Liver (tissue), 9 donors: ENCODE results near the gene SLC13A1. TPM values are rescaled to one million over a fixed set of nuclear protein-coding genes. Genes with fewer than 3 reads are reported as not detected.

Experiments
- DNase-seq: peaks from one replicate; pipeline ENCODE4 v3.0.0-alpha.2; 2017; ENCODE audit warnings: low spot score
- H3K27ac ChIP-seq, 2 donors: one replicate each; pipeline ENCODE4 v1.7.0; 2013; ENCODE audit warnings: inconsistent platforms in 2 of 2, low read length in 2 of 2, control low read depth in 1 of 2, low read depth in 1 of 2, mild to moderate bottlenecking in 1 of 2
- H3K27me3 ChIP-seq, 4 donors: one replicate each; pipeline versions ENCODE4 v1.6.1 to v1.7.0; 2013; ENCODE audit warnings: low read length in 3 of 4, inconsistent platforms in 1 of 4, mild to moderate bottlenecking in 1 of 4, moderate library complexity in 1 of 4; ENCODE audit not compliant: control insufficient read depth in 4 of 4, insufficient read depth in 4 of 4
- H3K36me3 ChIP-seq, 4 donors: one replicate each; pipeline versions ENCODE4 v1.6.1 to v1.7.0; 2013; ENCODE audit warnings: low read length in 3 of 4, mild to moderate bottlenecking in 3 of 4, low read depth in 1 of 4, moderate library complexity in 1 of 4; ENCODE audit not compliant: control insufficient read depth in 4 of 4, insufficient read depth in 3 of 4
- H3K4me1 ChIP-seq, 4 donors: one replicate each; pipeline versions ENCODE4 v1.6.1 to v1.7.0; 2013; ENCODE audit warnings: low read length in 3 of 4, mild to moderate bottlenecking in 3 of 4, moderate library complexity in 1 of 4; ENCODE audit not compliant: control insufficient read depth in 4 of 4, insufficient read depth in 4 of 4
- H3K4me3 ChIP-seq, 3 donors: one replicate each; pipeline versions ENCODE4 v1.6.1 to v1.7.0; 2013; ENCODE audit warnings: low read length in 3 of 3, control low read depth in 1 of 3, low read depth in 1 of 3, mild to moderate bottlenecking in 1 of 3
- H3K9ac ChIP-seq, 2 donors: one replicate each; pipeline ENCODE4 v1.7.0; 2013; ENCODE audit warnings: low read length in 2 of 2, mild to moderate bottlenecking in 2 of 2, moderate library complexity in 2 of 2, control low read depth in 1 of 2, low read depth in 1 of 2
- H3K9me3 ChIP-seq, 4 donors: one replicate each; pipeline versions ENCODE4 v1.6.1 to v1.7.0; 2013; ENCODE audit warnings: low read length in 3 of 4; ENCODE audit not compliant: control insufficient read depth in 4 of 4
- CTCF ChIP-seq: fragments of 150-350 bp; IDR thresholded peaks from 2 replicates; pipeline ENCODE4 v1.5.1; 2017; ENCODE audit warnings: improper control_type of control experiment, low read depth, low read length; ENCODE audit not compliant: missing input control
- EGR1 ChIP-seq, 2 donors: IDR thresholded peaks; 2 replicates each; pipeline ENCODE4 v1.6.1; 2016 to 2018; ENCODE audit warnings: antibody characterized with exemption in 2 of 2, low read depth in 2 of 2
- FOXA1 ChIP-seq: IDR thresholded peaks from 2 replicates; pipeline ENCODE4 v1.6.1; 2016; ENCODE audit warnings: antibody characterized with exemption
- FOXA2 ChIP-seq: IDR thresholded peaks from 2 replicates; pipeline ENCODE4 v1.6.1; 2016; ENCODE audit warnings: antibody characterized with exemption
- GABPA ChIP-seq, 2 donors: IDR thresholded peaks in 1 of 2; conservative IDR thresholded peaks in 1 of 2; 2 replicates each; pipeline ENCODE4 v1.6.1; 2016; ENCODE audit warnings: antibody characterized with exemption in 2 of 2, mild to moderate bottlenecking in 1 of 2, moderate library complexity in 1 of 2
- HNF4A ChIP-seq, 2 donors: conservative IDR thresholded peaks; 2 replicates each; pipeline ENCODE4 v1.6.1; 2016; ENCODE audit warnings: antibody characterized with exemption in 2 of 2, mild to moderate bottlenecking in 2 of 2
- HNF4G ChIP-seq: IDR thresholded peaks from 2 replicates; pipeline ENCODE4 v1.6.1; 2016; ENCODE audit warnings: antibody characterized with exemption
- JUND ChIP-seq, 2 donors: IDR thresholded peaks; 2 replicates each; pipeline ENCODE4 v1.6.1; 2016; ENCODE audit warnings: antibody characterized with exemption in 2 of 2
- NR2F2 ChIP-seq: IDR thresholded peaks from 2 replicates; pipeline ENCODE4 v1.6.1; 2016; ENCODE audit warnings: antibody characterized with exemption
- RAD21 ChIP-seq, 2 donors: IDR thresholded peaks; 2 replicates each; pipeline ENCODE4 v1.6.1; 2016; ENCODE audit warnings: antibody characterized with exemption in 2 of 2, mild to moderate bottlenecking in 2 of 2
- REST ChIP-seq: IDR thresholded peaks from 2 replicates; pipeline ENCODE4 v1.6.1; 2016; ENCODE audit warnings: antibody characterized with exemption, mild to moderate bottlenecking
- RXRA ChIP-seq, 2 donors: IDR thresholded peaks; 2 replicates each; pipeline ENCODE4 v1.6.1; 2017 to 2018; ENCODE audit warnings: antibody characterized with exemption in 2 of 2, mild to moderate bottlenecking in 1 of 2
- SP1 ChIP-seq: IDR thresholded peaks from 2 replicates; pipeline ENCODE4 v1.6.1; 2018; ENCODE audit warnings: antibody characterized with exemption, mild to moderate bottlenecking
- TAF1 ChIP-seq: conservative IDR thresholded peaks from 2 replicates; pipeline ENCODE4 v1.6.1; 2016; ENCODE audit warnings: antibody characterized with exemption, mild to moderate bottlenecking
- YY1 ChIP-seq: IDR thresholded peaks from 2 replicates; pipeline ENCODE4 v1.6.1; 2016; ENCODE audit warnings: antibody characterized with exemption, mild to moderate bottlenecking
- ZBTB33 ChIP-seq: IDR thresholded peaks from 2 replicates; pipeline ENCODE4 v1.6.1; 2016; ENCODE audit warnings: antibody characterized with exemption
- WGBS: extraction: QIAGEN DNeasy Blood & Tissue Kit; methylation state at CpG from one replicate; pipeline ENCODE4 v1.1.7; 2013; 5-methylcytosine and 5-hydroxymethylcytosine counted together
- polyA plus RNA-seq, 2 donors: library from polyadenylated mRNA; stranded (reverse) in 1 of 2; unstranded in 1 of 2; fragments of 200-250 nt in 1 of 2; fragments of >200 nt in 1 of 2; fragmentation: Nextera tagmentation in 1 of 2; extraction: Ambion mirVana in 1 of 2; gene quantifications; one replicate each; pipeline versions ENCODE4 v1.2.1 to v1.2.3, GENCODE V29; 2013 to 2015
- total RNA-seq, 2 donors: library from RNA; depleted of rRNA; stranded (reverse); fragments of >200 nt; gene quantifications; one replicate each; pipeline ENCODE4 v1.2.3, GENCODE V29; 2014
- TF ChIP-seq, protein P1 (sequence below): IDR thresholded peaks from 2 replicates; pipeline ENCODE4 v1.6.1; 2016; ENCODE audit warnings: antibody characterized with exemption
- TF ChIP-seq, protein P2 (sequence below): IDR thresholded peaks from 2 replicates; pipeline ENCODE4 v1.6.1; 2016; ENCODE audit warnings: antibody characterized with exemption
- donor health status: healthy.
- donor health status: healthy.
- donor health status: healthy.
- donor health status: healthy.
- donor health status: healthy.

Gene SLC13A1
- total and polyA plus RNA-seq, 4 donors, result not detected

DNA sequence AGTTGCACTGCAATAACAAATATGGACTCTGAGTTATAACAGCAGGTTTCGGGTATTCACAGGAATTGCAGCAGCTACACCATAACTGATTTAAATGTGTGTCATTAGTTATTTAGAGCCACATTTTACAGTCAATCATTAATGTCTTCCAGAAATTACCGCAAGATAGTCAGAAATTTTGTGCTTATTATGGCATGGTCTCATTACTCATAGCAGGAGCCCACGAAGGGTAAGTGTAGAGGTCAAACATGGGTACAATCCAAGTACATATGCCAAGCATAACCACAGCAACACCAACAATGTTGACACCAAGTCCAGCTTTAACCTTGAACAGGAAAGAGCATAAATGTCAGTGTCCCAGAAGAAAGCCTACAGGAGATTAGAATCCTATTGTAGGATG lies 84.4 kb downstream of the SLC13A1 start:
- H3K27ac ChIP-seq, result no peak overlapping the region
- no peak for TF ChIP-seq HNF4G
- no peak for TF ChIP-seq NR2F2
- TF ChIP-seq TAF1, result no peak
- TF ChIP-seq REST, result no peak
- TF ChIP-seq, protein P1, sequence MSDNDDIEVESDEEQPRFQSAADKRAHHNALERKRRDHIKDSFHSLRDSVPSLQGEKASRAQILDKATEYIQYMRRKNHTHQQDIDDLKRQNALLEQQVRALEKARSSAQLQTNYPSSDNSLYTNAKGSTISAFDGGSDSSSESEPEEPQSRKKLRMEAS, result no peak
- TF ChIP-seq EGR1 (IDR thresholded peaks at IDR 0.05; ENCODE audit: low read depth in 2 of 2), result no peak
- no peak for TF ChIP-seq JUND (IDR thresholded peaks at IDR 0.05)
- no peak for TF ChIP-seq YY1
- TF ChIP-seq HNF4A (conservative IDR thresholded peaks at IDR 0.05), result no peak
- TF ChIP-seq, protein P2, sequence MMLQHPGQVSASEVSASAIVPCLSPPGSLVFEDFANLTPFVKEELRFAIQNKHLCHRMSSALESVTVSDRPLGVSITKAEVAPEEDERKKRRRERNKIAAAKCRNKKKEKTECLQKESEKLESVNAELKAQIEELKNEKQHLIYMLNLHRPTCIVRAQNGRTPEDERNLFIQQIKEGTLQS, result no peak
- TF ChIP-seq SP1, result no peak
- TF ChIP-seq GABPA (IDR thresholded peaks at IDR 0.05 in 1 of 2, conservative IDR thresholded peaks at IDR 0.05 in 1 of 2), result no peak
- no peak for TF ChIP-seq FOXA2
- TF ChIP-seq CTCF, result no peak
- no peak for TF ChIP-seq RXRA (IDR thresholded peaks at IDR 0.05)
- no peak for TF ChIP-seq FOXA1
- no peak for TF ChIP-seq RAD21 (IDR thresholded peaks at IDR 0.05)
- TF ChIP-seq ZBTB33, result no peak
- no peak for DNase-seq
- H3K4me1 ChIP-seq, result no peaks in the 10 kb centered on the region
- no peak overlapping the region for H3K4me3 ChIP-seq
- no peaks in the 10 kb centered on the region for H3K9me3 ChIP-seq
- WGBS, result 85% methylated on average over 3 of the region's 3 CpGs
- no peaks in the 10 kb centered on the region for H3K27me3 ChIP-seq
- H3K36me3 ChIP-seq, result no peaks in the 10 kb centered on the region
- no peak overlapping the region for H3K9ac ChIP-seq
